ENCODE measurements around the gene CARD6. TPM values are rescaled to one million over a fixed set of nuclear protein-coding genes. Genes with fewer than 3 reads are reported as not detected.

CARD6 gene
- total and polyA plus RNA-seq, 2 of the 4 experiments (the other 2 are of a cell fraction): 1.8 to 4.3 TPM

- Histone ChIP-seq H3K56ac (ENCODE audit: extremely low read depth, insufficient read depth, low read length) (peak overlapping the region; percentile 48; the same call in 1 of the 2 replicates), H3K4me1 (ENCODE audit: control insufficient read depth, insufficient read depth, low read length) (peaks cover 3% of the 10 kb centered on the region), H2BK5ac (ENCODE audit: low read depth, low read length, poor library complexity, severe bottlenecking) (peak overlapping the region; percentile 93), H3K27ac (ENCODE audit: insufficient read depth, low read length) (no peak overlapping the region), H4K20me1 (ENCODE audit: insufficient read depth, low read length) (peaks cover 55% of the 10 kb centered on the region), H2BK120ac (ENCODE audit: low read depth, low read length) (no peak overlapping the region), H3K27me3 (ENCODE audit: control insufficient read depth, insufficient read depth, low read length) (no peaks in the 10 kb centered on the region), H2BK15ac (ENCODE audit: low read depth, low read length) (no peak overlapping the region), H3K9me1 (ENCODE audit: insufficient read depth, low read length) (peaks cover 3% of the 10 kb centered on the region; the same call in 1 of the 2 replicates), H3K79me1 (ENCODE audit: low read depth in 1 of 2, low read length in 2 of 2) (peaks cover 0 to 35% of the 10 kb centered on the region in 2 experiments; a peak in 2 of 4 replicates), H4K5ac (ENCODE audit: low read depth, low read length) (no peak overlapping the region), H2AFZ (replicated peaks; ENCODE audit: low read length, poor library complexity) (no peak overlapping the region), H2BK20ac (ENCODE audit: low read depth, low read length) (no peak overlapping the region), H2AK9ac (replicated peaks; ENCODE audit: low read depth, low read length, poor library complexity) (no peak overlapping the region), H3K9ac (ENCODE audit: low read depth, low read length) (peak overlapping the region; percentile 100; the same call in 1 of the 2 replicates), H4K91ac (ENCODE audit: insufficient read depth, low read depth, low read length) (no peak overlapping the region), H4K8ac (ENCODE audit: low read depth in 2 of 2, low read length in 2 of 2) (peak overlapping the region in 1 of 2 experiments; percentile 6; a peak in 1 of 4 replicates), H2AK5ac (ENCODE audit: low read depth, low read length) (no peak overlapping the region), H3K4ac (ENCODE audit: low read depth, low read length) (no peak overlapping the region), H3K4me3 (ENCODE audit: insufficient read depth, low read depth, low read length) (peak overlapping the region; percentile 98), H3K18ac (ENCODE audit: low read depth, low read length) (no peak overlapping the region), H3K9me3 (ENCODE audit: control insufficient read depth, insufficient read depth, low read length) (no peaks in the 10 kb centered on the region), H3K14ac (replicated peaks; ENCODE audit: low read depth, low read length) (no peak overlapping the region; the same call in 1 of the 2 replicates), H3K36me3 (ENCODE audit: control insufficient read depth, insufficient read depth, low read length) (peaks cover 2% of the 10 kb centered on the region), H3K23ac (ENCODE audit: low read depth, low read length) (no peak overlapping the region), H3K4me2 (ENCODE audit: low read depth, low read length) (peak overlapping the region; percentile 96)
- DNase-seq: peak; percentile 77
- TF ChIP-seq RAD21 (IDR thresholded peaks at IDR 0.05; ENCODE audit: low read length) (no peak), CTCF (conservative IDR thresholded peaks at IDR 0.05; ENCODE audit: low read depth, low read length) (no peak), CEBPB (IDR thresholded peaks at IDR 0.05; ENCODE audit: low read depth, low read length) (peak; percentile 80), USF2 (IDR thresholded peaks at IDR 0.05; ENCODE audit: low read depth, low read length) (no peak), NFE2L2 (IDR thresholded peaks at IDR 0.05; ENCODE audit: low read depth, low read length) (no peak)
- ChIA-PET CTCF (no interaction called here), POLR2A (ENCODE audit: unreplicated experiment) (no interaction called here)
- no CpG with 5 or more reads among the region's 3 CpGs for WGBS, 2 experiments (ENCODE audit: extremely low coverage in 2 of 2, insufficient read length in 1 of 2)
- peak; percentile 1; the same call in 1 of the 2 replicates for ATAC-seq (ENCODE audit: low read depth)
- in situ Hi-C loops (cut with MboI; ENCODE audit: low sequenced_read_pairs): no loop called here
- dilution Hi-C loops (cut with HindIII; ENCODE audit: low sequenced_read_pairs, unreplicated experiment): no loop called here
- BruUV-seq (replicated peaks): no TSS peak
- intact Hi-C loops (cut with micrococcal nuclease): no loop called here
Measured at GRCh38 chr5:40796487-40796889, 44.7 kb upstream of the CARD6 start.

Measured in IMR-90 (cell line).